ENCODE measurements around the gene THAP7.

The THAP7 gene

GRCh38 chr22:21029486-21030025 lies 27.6 kb upstream of the THAP7 start:
- no peak overlapping the region for H3K27ac ChIP-seq
- TF ChIP-seq ZFX (IDR thresholded peaks at IDR 0.05; ENCODE audit: borderline replicate concordance) (no peak), CTCF (IDR thresholded peaks at IDR 0.05) (no peak)

DNA sequence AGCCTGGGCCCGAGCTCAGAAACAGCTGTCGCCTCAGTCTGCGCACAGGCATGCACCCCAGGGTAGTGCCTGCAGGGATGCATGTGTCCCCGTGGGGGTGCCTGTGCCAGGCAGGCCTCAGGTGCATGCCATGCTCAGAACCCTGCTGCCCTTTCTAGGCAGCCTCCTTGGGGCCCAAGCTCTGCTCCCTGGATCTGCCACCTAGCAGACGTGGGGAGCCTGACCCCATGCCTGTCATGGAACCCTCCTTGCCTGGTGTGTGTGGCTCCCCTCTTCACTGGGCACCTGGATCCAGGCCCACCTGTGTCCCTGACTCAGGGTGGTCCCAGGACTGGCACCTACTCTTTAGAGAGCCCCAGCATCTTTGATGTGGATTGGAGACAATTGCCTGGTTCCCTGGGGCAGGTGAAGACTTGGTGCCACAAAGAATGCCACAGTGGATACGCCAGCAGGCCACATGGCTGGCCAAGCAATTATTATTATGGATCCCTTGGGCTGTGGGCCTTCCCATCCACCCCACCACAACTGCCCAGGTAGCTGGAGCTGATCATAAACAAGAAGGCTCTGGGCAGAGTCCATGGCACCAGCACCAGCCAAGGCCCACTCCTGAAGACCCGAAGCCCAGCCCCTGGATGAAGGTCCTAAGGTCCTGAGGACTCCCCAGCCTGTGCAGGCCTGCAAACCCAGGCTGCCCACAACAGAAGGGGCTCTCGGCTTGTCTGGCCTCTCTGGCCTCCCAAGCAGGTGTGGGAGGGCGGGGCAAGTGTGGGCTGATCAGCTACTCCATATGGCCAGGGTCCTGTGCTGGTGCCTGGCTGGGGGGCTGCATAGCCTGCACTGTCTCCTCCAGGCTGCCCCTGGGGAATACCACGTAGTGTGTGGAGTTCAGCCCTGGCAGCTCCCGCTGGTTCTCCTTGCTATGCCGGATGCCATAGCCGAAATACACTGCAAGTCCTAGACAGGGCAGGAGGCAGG lies 26.6 kb upstream of the THAP7 start:
- TF ChIP-seq CTCF (IDR thresholded peaks at IDR 0.05), result no peak
- TF ChIP-seq ZFX (IDR thresholded peaks at IDR 0.05; ENCODE audit: borderline replicate concordance), result no peak
- no peak overlapping the region for H3K27ac ChIP-seq

DNA sequence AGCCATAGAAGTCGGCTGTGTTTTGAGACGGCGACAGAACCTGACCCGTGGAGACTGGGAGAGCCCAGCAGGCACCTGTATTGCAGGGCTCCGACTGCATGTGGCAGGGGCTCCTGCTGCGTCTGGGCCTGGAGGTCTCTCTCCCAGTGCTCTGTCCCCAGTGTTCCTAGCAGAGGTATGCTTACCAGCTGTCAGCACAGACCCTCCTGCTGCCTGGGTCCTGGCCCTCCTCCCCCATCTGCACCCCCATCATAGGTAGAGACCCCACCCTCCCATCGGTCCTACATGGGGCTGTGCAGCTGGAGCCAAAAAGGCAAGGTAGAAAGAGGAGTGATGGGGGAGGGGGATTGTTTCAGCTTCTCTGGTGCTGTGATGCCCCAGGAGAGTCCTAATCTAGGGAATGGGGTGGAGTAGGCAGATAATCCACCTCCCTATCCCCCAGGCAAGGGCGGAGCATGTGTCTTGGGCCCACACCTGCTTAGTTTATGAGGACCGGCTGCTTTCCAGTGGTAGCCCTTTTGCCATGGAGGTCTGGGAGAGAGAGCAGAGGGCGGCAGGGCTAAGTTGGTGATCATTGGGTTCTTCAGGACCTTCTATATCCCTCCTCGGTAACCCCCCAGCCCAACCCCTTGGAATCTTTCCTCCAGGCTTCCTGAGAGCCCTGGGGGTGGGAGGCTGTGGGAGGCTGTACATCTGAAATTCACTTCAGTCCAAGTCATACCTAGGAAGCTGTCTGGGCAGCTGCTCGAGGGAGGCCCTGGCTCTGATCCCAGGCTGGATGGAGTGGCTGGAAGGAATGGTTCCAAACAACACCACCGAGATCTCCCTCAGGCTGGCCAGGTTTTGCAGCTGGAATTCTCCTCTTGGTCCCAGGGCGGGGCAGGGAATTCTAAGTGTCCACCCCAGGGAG lies 25.1 kb upstream of the THAP7 start:
- no peak overlapping the region for H3K27ac ChIP-seq
- TF ChIP-seq ZFX (IDR thresholded peaks at IDR 0.05; ENCODE audit: borderline replicate concordance), result no peak
- no peak for TF ChIP-seq CTCF (IDR thresholded peaks at IDR 0.05)

GRCh38 chr22:21025763-21026755 lies 24.1 kb upstream of the THAP7 start:
- TF ChIP-seq CTCF (IDR thresholded peaks at IDR 0.05), result no peak
- TF ChIP-seq ZFX (IDR thresholded peaks at IDR 0.05; ENCODE audit: borderline replicate concordance), result no peak
- H3K27ac ChIP-seq, result no peak overlapping the region

DNA sequence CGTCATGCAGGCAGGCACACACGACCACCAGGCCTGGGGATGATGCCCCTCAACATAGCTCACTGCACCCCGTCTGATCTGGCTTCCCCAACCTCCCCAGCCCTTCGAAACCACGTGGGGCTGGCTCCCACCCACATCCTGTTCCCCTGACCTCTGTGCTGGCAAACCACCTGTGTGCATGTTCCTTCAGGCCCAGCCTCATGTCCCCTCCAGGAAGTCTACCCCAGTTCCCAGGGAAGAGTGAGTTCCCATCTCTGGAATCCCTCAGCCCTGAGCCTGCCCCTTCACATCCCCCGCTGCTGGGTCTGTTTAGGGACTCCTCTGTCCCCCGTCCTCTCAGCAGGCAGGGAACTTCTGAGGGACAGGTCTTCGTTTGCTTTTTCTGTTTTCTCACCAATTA lies 23.3 kb upstream of the THAP7 start:
- no peak for TF ChIP-seq ZFX (IDR thresholded peaks at IDR 0.05; ENCODE audit: borderline replicate concordance)
- TF ChIP-seq CTCF (IDR thresholded peaks at IDR 0.05), result no peak
- H3K27ac ChIP-seq, result no peak overlapping the region

DNA sequence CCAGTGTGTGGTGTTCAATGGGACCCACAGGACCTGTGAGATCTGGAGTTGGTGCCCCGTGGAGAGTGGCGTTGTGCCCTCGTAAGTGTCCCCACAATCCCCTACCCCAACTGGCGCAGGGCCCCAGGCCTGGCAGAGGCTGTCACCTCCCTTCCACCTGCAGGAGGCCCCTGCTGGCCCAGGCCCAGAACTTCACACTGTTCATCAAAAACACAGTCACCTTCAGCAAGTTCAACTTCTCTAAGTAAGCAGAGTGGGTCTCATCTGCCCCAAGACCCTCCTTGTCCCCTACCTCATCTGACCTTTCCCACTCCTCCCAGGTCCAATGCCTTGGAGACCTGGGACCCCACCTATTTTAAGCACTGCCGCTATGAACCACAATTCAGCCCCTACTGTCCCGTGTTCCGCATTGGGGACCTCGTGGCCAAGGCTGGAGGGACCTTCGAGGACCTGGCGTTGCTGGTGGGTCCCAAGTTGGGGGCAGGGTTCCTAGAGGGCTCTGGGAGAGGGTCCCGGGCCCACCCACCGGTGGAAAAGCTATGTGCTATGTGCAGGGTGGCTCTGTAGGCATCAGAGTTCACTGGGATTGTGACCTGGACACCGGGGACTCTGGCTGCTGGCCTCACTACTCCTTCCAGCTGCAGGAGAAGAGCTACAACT lies 21.2 kb upstream of the THAP7 start:
- no peak for TF ChIP-seq CTCF (IDR thresholded peaks at IDR 0.05)
- no peak for TF ChIP-seq ZFX (IDR thresholded peaks at IDR 0.05; ENCODE audit: borderline replicate concordance)
- no peak overlapping the region for H3K27ac ChIP-seq
